Esophagus muscularis mucosa (tissue), 4 donors: ENCODE results near the gene PDLIM4. TPM values are rescaled to one million over a fixed set of nuclear protein-coding genes. Genes with fewer than 3 reads are reported as not detected.

Source experiments
- DNase-seq: peaks from one replicate; pipeline ENCODE4 v3.0.0-alpha.2; 2017; ENCODE audit errors: extremely low spot score
- H3K27ac ChIP-seq, 4 donors: fragments of 200-600 bp; sonication (generic); replicated peaks in 1 of 4; 1 replicate in 3 of 4; 2 replicates in 1 of 4; pipeline ENCODE4 v1.5.1; 2016 to 2019; ENCODE audit warnings: mild to moderate bottlenecking in 1 of 4
- H3K27me3 ChIP-seq, 4 donors: fragments of 200-600 bp; sonication (generic); one replicate each; pipeline versions ENCODE4 v1.5.1 to v1.6.0; 2016 to 2019
- H3K36me3 ChIP-seq, 4 donors: fragments of 200-600 bp; sonication (generic); one replicate each; pipeline ENCODE4 v1.5.1; 2016 to 2019
- H3K4me1 ChIP-seq, 4 donors: fragments of 200-600 bp; sonication (generic); one replicate each; pipeline ENCODE4 v1.5.1; 2016 to 2019
- H3K4me3 ChIP-seq, 4 donors: fragments of 200-600 bp; sonication (generic); 1 replicate in 2 of 4; 2 replicates in 2 of 4; pipeline ENCODE4 v1.5.1; 2016 to 2019; ENCODE audit warnings: mild to moderate bottlenecking in 4 of 4, moderate library complexity in 1 of 4
- H3K9me3 ChIP-seq, 4 donors: fragments of 200-600 bp; sonication (generic); 1 replicate in 3 of 4; 2 replicates in 1 of 4; pipeline ENCODE4 v1.5.1; 2016 to 2019
- CTCF ChIP-seq, 3 experiments: fragments of 200-600 bp in 2 of 3; fragments of 450-650 bp in 1 of 3; sonication (generic) in 2 of 3; IDR thresholded peaks; one replicate each; pipeline ENCODE4 v1.5.1; 2017 to 2019; ENCODE audit warnings: antibody characterized with exemption in 3 of 3, mild to moderate bottlenecking in 2 of 3, moderate library complexity in 1 of 3
- EP300 ChIP-seq: sonication (generic); formaldehyde crosslinking; IDR thresholded peaks from one replicate; pipeline ENCODE4 v1.6.1; 2017; ENCODE audit warnings: antibody characterized with exemption
- POLR2A ChIP-seq: fragments of 450-650 bp; IDR thresholded peaks from one replicate; pipeline ENCODE4 v1.6.1; 2017; ENCODE audit warnings: antibody characterized with exemption, moderate library complexity, mild to moderate bottlenecking, low read depth
- POLR2AphosphoS5 ChIP-seq, 2 donors: sonication (generic); formaldehyde crosslinking; IDR thresholded peaks; one replicate each; pipeline ENCODE4 v1.6.1; 2017; ENCODE audit warnings: antibody characterized with exemption in 2 of 2
- WGBS: methylation state at CpG from one replicate; pipeline ENCODE4 v1.1.5; 2018; 5-methylcytosine and 5-hydroxymethylcytosine counted together
- intact Hi-C: fragments of 100-400 bp; cut with DNase I; formaldehyde crosslinking; loops from one replicate; pipeline ENCODE4 v1.15.1; 2023
- total RNA-seq, 4 donors: library from RNA; depleted of rRNA; stranded (reverse); fragments of >200 nt; gene quantifications; one replicate each; pipeline versions ENCODE4 v1.1.0 to v1.2.1, GENCODE V29; 2016

PDLIM4 gene
- total RNA-seq, 4 donors from 2014 or later: 59.4 to 199 (median 134) TPM

GRCh38 chr5:132291026-132291425, 33.5 kb downstream of the PDLIM4 start:
- 87% methylated on average over 2 of the region's 2 CpGs for WGBS
- TF ChIP-seq EP300 (no peak), CTCF (IDR thresholded peaks at IDR 0.05) (no peak), POLR2A (no peak), POLR2AphosphoS5 (IDR thresholded peaks at IDR 0.05) (no peak)
- intact Hi-C loops: loop anchor here (5.0 to 10.0 kb wide), 3 partner anchors 54 to 214 kb away; partner anchors contain the start of gene SLC22A5

GRCh38 chr5:132293066-132293991, 35.8 kb downstream of the PDLIM4 start:
- H3K27me3 ChIP-seq: no peaks in the 10 kb centered on the region
- H3K36me3 ChIP-seq: no peaks in the 10 kb centered on the region
- DNase-seq: peak; percentile 97
- no peaks in the 10 kb centered on the region for H3K9me3 ChIP-seq
- TF ChIP-seq EP300: peak; percentile 12
- TF ChIP-seq POLR2A: no peak
- peak in 1 of 2 donors; percentile 70 for TF ChIP-seq POLR2AphosphoS5 (IDR thresholded peaks at IDR 0.05)
- peak in 1 of 3 experiments; percentile 18 for TF ChIP-seq CTCF (IDR thresholded peaks at IDR 0.05)
- peaks cover 21 to 29% (median 26%) of the 10 kb centered on the region in 4 donors for H3K4me1 ChIP-seq
- under 1% methylated on average over 38 of the region's 50 CpGs for WGBS
- peak overlapping the region; percentile 69 to 85 (median 72) for H3K4me3 ChIP-seq
- peak overlapping the region; percentile 95 to 99 (median 97) for H3K27ac ChIP-seq
- intact Hi-C loops: loop anchor here (5.0 to 10.0 kb wide), 3 partner anchors 56 to 211 kb away; partner anchors contain the start of gene SLC22A5

More at GRCh38 chr5:132291026-132291425, 33.5 kb downstream of the PDLIM4 start:
- Histone ChIP-seq H3K4me1 (peaks cover 21 to 27% (median 23%) of the 10 kb centered on the region in 4 donors), H3K27me3 (no peaks in the 10 kb centered on the region), H3K27ac (no peak overlapping the region), H3K36me3 (no peaks in the 10 kb centered on the region), H3K9me3 (no peaks in the 10 kb centered on the region), H3K4me3 (no peak overlapping the region)
- DNase-seq: no peak

DNA sequence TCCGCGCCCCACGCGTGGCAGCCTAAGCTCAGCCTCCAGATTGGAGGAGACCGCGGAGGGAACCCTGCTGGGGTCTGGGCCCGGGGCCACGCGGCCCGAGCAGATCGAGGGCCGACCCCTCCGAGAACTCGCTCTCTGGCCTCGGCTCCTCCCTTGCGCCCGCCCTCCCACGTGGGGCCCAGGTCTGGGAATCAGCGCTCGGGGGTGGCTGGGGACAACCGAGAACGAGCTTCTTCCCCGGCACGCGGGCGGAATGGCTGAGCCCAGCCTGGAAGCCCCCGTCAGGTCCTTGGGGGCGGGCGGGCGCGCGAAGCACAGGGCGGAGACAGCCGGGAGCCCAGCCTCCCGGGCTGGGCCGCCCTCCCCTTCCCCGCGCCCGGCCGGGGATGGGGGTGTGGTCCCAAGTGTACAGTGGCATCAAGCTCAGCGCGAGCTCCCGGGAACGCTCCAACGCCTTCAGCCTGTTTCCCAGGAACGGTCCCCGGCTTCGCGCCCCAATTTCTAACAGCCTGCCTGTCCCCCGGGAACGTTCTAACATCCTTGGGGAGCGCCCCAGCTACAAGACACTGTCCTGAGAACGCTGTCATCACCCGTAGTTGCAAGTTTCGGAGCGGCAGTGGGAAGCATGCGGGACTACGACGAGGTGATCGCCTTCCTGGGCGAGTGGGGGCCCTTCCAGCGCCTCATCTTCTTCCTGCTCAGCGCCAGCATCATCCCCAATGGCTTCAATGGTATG, 36.7 kb downstream of the PDLIM4 start, which contains the start of gene SLC22A4:
SLC22A4 (plus strand) TSS at position 403 of the 736 bp plus-strand sequence; CDS start at position 626, 223 bp downstream.
- H3K27me3 ChIP-seq: no peaks in the 10 kb centered on the region
- H3K36me3 ChIP-seq: no peaks in the 10 kb centered on the region
- H3K27ac ChIP-seq: peak within 1 kb of the TSS; percentile 95 to 99 (median 97)
- TF ChIP-seq EP300: peak; percentile 62
- TF ChIP-seq CTCF (IDR thresholded peaks at IDR 0.05): no peak
- peak; percentile 87 to 92 for TF ChIP-seq POLR2AphosphoS5 (IDR thresholded peaks at IDR 0.05)
- TF ChIP-seq POLR2A: peak; percentile 78
- peak within 1 kb of the TSS; percentile 69 to 85 (median 72) for H3K4me3 ChIP-seq
- no peaks in the 10 kb centered on the region for H3K9me3 ChIP-seq
- peaks cover 21 to 29% (median 26%) of the 10 kb centered on the region in 4 donors for H3K4me1 ChIP-seq
- 0% methylated on average over 23 of the region's 63 CpGs for WGBS
- DNase-seq: peak; percentile 97
- intact Hi-C loops: loop anchor here (5.0 to 10.0 kb wide), 3 partner anchors 57 to 211 kb away; partner anchors contain the start of gene SLC22A5

- intact Hi-C loops: loop anchor here (5.0 to 10.0 kb wide), 3 partner anchors 58 to 210 kb away; partner anchors contain the start of gene SLC22A5
- no peaks in the 10 kb centered on the region for H3K27me3 ChIP-seq
- DNase-seq: no peak
- no peaks in the 10 kb centered on the region for H3K9me3 ChIP-seq
- peaks cover 21 to 29% (median 26%) of the 10 kb centered on the region in 4 donors for H3K4me1 ChIP-seq
- H3K36me3 ChIP-seq: no peaks in the 10 kb centered on the region
- 16% methylated on average over 26 of the region's 50 CpGs for WGBS
- TF ChIP-seq POLR2A: no peak
- TF ChIP-seq POLR2AphosphoS5 (IDR thresholded peaks at IDR 0.05): peak; percentile 69 to 76
- peak overlapping the region; percentile 69 to 85 (median 72) for H3K4me3 ChIP-seq
- peak overlapping the region; percentile 95 to 99 (median 97) for H3K27ac ChIP-seq
Measured at GRCh38 chr5:132294728-132295504, 37.4 kb downstream of the PDLIM4 start.
